Left lobe of liver (tissue), 2 donors: ENCODE results near the gene GBX2. TPM values are rescaled to one million over a fixed set of nuclear protein-coding genes. Genes with fewer than 3 reads are reported as not detected.
"Not testable (repeated sequence)": the region's sequence is repeated elsewhere in the genome, so short reads cannot be mapped to it uniquely, and the experiment has no call there.

Experiments used
- ATAC-seq: fragments of 200-7000 bp; cut with Tn5 transposase; one replicate; pipeline ENCODE4 v1.9.1; 2020; ENCODE audit warnings: mild to moderate bottlenecking, moderate library complexity
- DNase-seq: peaks from one replicate; pipeline ENCODE4 v3.0.0-alpha.2; 2020; ENCODE audit warnings: low spot score
- total RNA-seq: library from RNA; stranded (reverse); gene quantifications from one replicate; pipeline ENCODE4 v1.2.1, GENCODE V29; 2021
- donor health status: DM: no; HTN: no; CAD: no; lungs with moderate emphysema.
- donor health status: DM: no; HTN: yes; CAD: no.

GBX2 gene
- total RNA-seq, 1 donor from 2014 or later: not detected

DNA sequence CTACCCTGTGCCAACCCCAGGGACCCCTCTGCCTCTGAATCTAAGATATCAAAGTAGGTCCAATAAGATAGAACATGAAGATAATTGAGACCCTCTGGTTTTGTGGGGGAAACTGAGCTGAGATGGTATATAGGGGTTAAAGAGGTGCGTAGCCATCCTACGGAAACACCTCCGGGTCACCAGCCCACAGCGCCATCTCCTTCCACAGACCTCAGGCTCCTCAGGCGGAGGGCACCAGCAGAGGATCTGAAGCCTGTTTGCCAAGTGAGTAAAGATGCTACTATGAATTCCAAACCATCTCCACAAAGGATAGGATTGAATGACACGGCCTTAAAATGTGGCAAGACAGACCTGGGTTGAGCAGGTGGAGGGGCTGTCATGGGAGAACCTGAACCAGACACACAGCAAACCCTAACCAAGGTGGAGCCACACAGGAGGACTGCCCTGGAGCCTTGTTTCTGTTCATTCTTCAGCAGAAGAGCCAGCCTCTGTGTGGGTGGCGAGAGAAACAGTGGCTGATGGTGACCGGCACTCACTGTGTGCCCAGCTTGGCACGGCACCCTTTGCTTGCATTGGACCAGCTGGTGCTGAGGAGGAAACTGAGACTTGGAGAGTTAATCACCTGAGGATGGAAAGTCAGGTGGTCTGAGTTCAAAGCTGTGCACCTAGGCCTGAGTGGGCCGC is 10.2 kb downstream of the GBX2 start:
- ATAC-seq: no peak
- no peak for DNase-seq

DNA sequence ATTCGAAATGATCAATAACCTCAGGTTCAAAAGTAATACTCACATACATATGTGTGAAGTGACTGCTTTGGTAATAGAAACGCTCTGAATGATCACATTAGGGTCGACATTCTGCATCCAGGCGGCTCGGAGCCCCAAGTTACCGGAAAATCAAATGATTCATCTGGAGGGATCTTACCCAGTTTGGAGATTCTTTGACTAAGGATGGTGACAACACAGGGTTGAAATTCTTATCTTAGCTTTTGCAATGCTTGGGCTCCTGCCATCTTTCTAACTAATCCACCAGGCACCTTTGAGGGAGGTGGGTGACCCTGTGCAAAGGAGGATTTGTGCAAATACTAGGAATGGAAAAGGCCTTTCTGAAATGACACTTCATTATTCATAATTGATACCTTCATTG is 10.8 kb downstream of the GBX2 start:
- no peak for DNase-seq
- ATAC-seq: no peak

DNA sequence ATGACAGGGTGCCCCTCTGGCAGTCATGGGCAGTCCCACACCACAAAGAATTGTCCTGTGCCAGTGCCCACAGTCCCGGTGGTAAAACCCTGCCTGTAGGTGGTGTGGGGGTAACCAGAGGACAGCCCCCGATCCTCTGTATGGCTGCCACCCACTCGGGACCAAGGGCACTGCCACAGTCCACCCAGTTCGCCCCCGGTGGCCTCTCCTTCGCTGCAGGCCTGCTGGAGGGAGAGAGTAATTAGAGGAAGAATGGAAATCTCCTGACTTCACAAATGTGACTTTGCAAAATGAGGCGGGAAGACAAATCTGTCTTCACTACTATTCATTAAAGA is 11.4 kb downstream of the GBX2 start:
- no peak for ATAC-seq
- DNase-seq: no peak

DNA sequence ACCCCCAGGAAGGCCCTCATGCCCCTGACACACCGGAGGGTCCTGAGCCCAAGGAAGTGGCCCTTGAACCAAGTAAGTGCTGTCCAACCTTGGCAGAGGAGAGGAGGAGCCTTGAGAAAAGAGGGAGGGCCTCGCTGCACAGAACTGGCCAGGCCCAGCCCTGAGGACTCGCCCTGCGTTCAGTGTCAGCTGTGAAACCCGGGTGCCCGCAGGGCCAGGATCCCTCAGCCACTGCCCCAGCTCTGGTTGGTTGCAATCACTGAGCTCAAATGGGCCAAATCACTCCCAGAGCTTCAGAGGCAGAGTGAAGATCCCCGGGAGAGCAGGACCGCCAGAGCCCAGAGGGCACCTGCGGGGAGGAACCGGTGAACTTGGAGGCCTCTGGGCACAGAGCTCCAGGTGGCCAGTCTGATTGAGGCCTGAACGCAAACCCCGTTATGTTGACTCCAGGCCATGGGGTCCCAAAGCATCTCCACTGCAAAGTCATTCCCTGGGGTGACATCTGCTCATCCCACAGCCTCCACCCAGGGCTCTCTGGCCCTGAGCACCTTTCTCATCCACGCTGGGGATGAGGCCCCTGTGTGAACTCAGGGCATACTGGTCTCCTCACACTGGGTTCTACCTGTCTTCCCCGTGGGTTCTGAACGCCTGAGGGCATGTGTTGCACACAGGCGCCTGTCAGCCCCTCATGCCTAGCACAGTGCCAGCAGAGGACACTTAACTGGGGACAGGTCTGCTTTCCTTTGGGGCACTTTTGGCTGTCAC is 11.9 kb downstream of the GBX2 start:
- ATAC-seq (no peak), DNase-seq (no peak)

DNA sequence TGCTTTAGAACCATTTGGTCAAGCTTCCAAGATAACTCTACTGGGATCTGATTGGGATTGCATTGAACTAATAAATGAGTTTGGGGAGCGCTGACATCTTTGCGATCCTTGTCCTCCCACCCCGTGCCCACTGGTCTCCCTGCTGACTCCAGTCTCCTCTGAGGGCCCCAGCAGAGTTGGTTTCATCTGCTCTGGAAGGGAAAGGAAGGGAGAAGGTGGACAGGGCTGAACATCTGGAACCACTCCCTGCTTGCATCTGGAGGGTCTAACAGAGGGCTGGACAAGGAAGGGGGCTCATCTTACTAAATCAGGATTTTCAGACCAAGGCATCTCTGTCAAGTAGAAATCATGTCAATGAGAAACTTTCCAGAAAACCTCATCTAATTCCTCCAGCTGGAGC is 12.8 kb downstream of the GBX2 start:
- no peak for ATAC-seq
- DNase-seq: no peak

DNA sequence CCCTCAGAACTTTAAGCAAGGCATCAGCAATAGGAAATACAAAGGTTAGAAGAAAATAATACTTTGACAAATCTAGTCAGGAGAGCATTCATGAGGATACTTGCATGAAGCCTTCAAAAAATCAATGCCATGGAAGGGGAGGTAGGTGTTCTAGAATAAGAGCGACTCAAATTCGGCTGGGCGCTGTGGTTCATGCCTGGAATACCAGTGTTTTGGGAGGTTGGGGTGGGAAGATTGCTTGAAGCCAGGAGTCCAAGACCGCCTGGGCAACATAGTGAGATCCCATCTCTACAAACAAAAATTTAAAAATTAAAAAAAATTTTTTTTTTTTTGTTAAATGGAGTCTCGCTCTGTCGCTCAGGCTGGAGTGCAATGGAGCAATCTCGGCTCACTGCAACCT is 21.8 kb downstream of the GBX2 start:
- DNase-seq (no peak), ATAC-seq (no peak)

DNA sequence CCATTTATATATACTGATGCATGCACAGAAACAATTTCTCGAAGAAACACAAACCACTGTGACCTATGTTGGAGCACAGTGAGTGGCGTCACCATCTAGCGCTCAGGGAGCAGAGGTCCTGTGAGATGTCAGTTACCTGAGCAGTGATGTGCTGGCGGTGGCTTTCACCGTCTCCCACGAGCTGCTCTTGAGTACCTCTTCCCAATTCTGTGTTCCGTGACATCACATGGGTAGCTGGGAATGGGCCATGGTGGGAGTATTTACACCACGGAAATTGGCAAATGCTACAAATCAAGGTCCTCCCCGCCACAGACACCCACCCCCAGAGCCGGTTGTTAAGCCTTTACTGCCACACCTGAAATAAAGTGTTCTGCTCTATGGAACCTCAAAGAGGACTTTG is 24.4 kb downstream of the GBX2 start:
- DNase-seq (no peak), ATAC-seq (no peak)

DNA sequence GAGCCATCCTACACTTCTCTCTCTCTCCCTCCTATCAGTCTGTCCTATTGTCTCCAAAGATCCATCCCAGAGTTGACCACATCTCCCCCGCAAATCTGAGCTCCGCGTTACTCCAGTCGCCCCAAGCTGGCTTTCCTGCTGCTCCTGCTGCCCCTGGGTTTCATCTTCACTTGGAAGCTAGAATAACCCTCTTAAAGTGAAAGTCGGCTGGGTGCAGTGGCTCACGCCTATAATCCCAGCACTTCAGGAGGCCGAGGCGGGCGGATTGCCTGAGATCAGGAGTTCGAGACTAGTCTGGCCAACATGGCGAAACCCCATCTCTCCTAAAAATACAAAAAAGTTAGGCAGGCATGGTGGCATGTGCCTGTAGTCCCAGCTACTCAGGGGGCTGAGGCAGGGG is 26.6 kb downstream of the GBX2 start:
- not testable (repeated sequence) for DNase-seq, ATAC-seq

DNA sequence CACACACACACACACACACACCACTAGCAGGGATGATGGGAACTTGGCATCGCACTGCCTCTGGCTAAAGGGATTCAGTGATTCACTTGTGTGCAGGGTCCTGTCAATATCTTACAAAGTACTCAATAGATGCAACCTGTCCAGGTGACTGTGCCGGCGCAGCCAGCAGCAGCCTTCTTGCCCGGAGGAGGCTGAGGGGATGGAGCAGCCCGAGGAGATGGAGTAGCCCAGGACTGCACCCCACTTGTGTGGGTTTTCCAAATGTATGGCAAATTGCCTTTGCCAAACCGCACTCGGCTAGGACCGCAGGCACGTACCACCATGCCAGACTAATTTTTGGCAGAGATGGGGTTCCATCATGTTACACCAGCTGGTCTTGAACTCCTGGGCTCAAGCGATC is 31.1 kb downstream of the GBX2 start:
- no peak for DNase-seq
- no peak for ATAC-seq

DNA sequence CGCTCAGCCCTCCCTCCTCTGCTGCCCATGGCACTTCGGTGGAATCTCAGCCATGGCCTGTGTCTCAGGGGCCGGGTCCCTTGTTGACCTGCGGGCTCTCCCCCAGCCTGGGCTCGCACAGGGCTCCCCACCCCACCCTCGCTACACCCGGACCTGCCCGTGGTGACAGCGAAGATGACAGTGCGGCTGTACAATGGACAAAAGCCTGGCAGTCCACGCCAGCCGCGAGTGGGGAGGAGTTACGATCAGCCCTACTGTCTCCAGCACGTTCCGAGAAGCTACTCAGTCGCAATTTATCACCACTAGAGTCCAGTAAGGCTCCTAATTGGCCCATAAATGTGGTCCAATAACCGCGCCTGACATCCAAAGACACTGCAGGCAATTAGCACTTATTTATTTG is 31.6 kb downstream of the GBX2 start:
- ATAC-seq (no peak), DNase-seq (no peak)

DNA sequence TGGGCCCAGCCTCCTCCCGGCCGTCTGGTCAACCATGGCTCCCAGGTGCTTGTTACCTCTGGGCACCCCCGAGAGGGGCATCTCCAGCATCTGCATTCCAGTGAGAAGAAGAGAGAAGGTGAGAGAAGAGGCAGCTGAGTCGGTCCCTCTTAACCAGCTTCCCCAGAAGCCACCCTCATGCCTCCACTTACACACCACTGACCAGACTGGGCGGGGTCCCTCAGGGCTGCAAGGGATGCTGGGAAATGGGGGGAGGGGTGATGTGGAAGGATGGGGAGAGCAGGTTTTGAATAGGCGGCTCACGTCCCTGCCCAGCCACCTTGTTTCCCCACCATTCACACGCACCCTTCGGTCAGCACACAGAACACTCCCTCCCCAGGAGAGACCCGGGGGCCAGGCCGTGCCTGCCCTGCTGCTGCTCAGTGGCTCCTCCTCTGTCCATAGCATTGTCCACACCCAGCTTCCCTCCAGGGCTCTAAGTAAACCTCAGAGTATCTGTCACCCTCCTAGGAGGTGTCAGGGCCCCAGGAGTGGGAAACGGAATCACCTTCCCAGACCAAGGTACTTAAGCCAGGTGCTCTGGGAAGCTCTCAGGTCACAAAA is 34.7 kb downstream of the GBX2 start:
- no peak for DNase-seq
- ATAC-seq: no peak

DNA sequence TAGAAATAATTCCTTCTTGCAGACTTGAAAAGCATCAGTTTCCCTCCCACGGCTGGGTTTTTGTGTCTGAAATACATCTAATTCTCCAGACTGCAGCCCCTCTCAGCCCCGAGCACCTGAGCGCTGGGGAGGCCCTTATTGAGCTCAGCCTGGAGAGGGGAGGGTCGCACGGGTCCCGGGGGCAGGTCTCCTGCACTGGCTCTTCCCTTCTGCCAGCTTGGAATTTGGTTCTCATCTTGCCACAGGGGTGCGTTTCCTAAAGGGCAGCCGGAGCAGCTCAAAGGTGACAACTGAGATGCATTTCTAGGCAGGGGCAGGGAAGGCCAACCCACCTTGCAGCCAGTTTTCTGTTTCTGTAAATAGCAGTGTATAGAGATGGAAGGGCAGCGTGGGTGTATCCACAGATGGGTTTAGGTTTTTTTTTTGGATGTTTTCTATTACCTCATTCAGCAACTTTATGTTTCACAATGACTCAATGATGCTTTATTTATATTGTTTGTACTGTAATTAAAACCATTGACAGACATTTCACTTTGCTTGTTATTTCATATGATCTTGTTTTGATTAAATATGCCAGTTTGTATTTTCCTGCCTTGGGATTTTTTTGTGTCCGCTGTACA is 37.0 kb downstream of the GBX2 start:
- ATAC-seq (no peak), DNase-seq (no peak)

DNA sequence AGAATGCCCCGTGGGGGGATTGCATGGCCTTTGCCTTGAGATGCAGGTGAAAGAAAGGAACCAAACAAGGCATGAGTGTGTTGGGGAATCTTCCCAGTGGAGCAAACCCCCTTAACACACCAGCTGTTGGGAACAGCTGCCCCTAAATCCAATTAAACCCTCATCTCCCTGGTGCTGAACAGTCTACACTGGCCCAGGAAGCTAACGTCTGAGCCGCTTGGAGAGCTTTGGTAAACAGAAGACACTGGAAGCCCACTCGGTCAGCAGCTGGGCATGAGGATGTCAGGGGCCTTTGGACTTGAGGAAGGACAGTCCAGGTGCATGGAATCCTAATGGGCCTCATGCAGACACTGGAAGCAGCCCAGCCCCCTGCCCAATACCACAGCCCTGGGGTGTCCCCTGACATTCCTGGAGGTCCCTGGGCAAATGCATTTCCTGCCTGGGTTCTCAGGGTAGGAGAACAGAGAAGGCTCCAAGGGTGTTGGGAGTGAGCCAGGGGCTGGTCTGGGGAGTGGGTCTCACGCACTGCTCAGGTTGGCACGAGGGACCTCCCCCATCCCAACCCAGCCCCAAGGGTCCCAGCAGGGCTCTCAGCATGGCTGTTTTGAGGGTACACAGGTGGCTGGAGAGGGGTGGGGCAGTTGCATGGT is 37.7 kb downstream of the GBX2 start:
- ATAC-seq: no peak

DNA sequence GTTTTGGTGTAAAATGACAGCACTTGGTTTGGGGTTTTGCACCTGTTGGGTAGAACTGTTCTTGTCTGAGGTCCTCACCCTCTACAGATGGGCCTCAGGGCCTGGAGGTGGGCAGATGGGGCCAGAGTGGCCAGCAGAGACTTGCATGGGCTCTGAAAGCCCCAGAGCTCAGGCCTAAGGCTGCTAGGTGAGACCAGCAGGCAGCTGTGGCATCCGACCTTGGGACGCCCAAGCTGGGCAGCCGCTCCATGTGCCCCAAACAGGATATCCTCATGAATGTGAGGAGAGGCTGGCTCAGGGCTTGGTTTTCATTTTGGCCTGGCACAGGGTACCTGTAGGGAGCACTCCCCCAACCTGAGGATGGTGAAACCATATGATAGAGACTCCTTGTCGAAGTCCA is 38.3 kb downstream of the GBX2 start:
- ATAC-seq (no peak), DNase-seq (no peak)

More for the DNA sequence above, 37.7 kb downstream of the GBX2 start:
- DNase-seq: no peak

DNA sequence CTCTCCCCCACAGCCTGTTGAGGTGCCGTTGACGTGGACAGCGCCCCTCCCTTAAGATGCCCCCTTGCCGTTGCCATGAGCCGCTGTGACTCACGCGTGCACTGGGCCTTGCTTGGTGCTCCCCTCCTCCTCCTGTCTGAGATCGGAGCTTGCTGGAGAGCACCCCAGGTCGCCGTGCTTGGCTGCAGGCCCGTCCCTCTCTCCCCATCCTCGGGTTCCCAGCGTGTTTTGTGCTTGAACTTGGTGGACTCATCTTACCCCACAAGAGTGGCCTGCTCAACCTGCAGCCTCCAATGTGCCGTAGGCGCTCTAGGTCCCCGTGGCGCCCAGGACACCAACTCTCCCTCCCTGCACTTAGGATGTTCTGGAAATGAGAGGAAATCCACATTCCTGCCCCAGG is 39.9 kb downstream of the GBX2 start:
- ATAC-seq: no peak
- no peak for DNase-seq

DNA sequence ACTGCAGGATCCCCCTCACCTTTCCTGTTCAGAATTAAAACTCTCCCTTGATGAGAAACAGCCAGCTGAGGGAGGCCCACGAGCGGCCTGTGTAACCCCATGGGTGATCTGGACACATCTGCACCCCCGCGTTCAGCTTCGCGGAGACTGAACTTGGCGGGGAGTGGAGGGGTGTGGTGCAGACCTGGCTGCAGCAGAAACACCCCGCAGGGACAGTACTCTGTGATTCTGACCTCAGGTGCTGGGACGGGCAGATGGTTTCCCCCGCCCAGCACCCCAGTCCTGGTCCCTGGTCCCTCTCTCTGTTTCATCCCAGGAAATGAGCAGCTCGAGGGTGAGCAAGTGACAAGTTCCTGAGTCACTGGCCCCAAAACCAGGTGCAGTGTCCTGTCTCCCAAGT is 41.2 kb downstream of the GBX2 start:
- no peak for DNase-seq
- no peak for ATAC-seq

DNA sequence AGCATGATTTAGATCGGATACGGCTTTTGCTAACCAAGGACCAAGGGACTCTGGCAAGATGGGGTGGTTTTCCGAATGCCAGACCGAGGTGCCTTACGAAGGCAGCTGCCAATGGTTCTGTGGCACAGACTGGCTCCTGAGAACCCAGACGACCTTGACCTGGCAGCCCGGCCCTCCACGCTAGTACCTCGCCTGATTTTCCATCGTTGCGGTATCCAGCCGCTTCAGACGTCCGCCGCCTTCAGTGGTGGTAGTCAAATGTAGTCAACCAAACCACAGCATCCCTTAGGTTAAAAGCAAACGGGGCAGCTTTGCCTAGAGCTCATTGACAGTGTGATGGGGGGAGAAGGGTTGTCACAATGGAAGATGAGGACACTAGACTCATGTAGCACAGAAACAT is 42.6 kb downstream of the GBX2 start:
- ATAC-seq: no peak
- DNase-seq: no peak

DNA sequence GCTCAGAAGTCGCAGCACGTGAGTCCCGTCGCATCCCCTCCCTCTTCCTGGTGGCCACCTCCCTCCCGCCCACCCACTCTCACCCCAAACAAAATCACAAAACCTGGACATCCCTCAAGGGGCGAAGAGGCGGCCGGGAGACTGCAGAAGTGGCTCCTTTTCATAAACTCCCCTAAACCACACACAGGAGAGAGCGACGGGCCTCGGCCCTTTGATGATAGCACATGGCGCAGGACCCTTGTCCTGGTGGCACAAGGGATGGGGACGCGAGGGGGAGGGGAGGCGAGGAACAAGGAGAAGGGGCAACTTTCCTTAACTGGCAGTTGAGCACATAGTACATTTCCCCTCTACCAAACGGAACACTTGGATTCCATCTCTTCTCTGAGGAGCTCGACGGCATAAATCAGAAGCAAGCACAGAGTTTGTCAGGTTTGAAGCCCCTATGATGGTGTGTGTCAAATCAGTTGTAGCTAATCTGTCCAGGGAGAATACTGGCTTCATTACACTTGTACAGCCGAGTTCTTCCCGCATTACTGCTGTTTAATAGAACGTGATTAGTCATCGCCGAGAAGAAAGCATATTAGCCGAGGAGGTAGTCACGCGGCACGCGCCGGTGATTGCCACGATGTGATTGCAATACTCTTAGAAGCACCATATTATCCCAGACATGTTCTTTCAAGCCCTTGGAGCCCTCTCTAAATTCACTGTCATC is 43.8 kb downstream of the GBX2 start:
- DNase-seq (no peak), ATAC-seq (no peak)

DNA sequence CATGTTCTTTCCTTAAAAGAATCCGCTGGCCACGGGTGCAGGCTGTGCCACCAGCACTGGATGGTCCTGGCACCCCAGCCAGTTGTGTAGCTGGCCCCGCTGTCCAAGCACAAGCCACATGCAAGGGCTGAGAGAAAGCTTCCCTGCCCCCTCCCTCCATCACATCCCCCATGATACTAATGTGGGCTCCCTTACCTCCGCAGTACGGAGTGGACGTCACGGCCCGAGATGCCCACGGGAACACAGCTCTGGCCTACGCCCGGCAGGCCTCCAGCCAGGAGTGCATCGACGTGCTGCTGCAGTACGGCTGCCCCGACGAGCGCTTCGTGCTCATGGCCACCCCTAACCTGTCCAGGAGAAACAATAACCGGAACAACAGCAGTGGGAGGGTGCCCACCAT is 44.5 kb downstream of the GBX2 start:
- ATAC-seq (no peak), DNase-seq (no peak)

DNA sequence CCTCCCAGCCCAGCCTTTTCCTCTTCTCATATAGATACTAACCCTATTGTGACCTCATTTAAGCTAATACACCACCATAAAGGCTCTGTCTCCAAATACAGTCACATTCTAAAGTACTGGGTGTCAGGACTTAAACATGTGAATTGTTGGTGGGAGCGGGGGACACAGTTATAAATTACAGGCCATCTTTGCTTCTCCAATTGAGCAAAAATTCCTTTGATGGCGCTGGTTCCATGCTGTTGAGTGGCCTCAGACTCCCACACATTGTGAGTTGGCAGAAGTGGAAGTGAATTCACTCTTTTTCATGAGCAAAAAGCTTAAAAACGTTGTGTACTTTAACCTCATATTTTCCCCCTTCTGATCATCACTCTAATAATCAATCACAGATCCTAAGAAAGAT is 46.0 kb downstream of the GBX2 start:
- ATAC-seq: no peak
- DNase-seq: no peak

DNA sequence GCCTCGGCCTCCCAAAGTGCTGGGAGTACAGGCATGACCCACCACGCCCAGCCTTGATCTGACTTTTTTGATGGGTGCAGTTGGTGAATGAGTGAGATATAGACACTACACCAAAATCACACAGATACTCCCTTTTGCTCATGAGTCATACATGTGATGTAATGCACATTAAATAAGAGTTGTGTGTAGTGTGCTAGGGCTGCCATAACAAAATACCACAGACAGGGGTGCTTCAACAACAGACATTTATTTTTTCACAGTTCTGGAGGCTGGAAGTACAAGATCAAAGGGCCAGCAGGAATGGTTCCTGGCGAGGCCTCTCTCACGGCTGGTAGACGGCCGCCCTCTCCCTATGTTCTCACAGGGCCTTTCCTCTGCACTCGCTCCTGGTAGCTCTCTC is 46.6 kb downstream of the GBX2 start:
- ATAC-seq (no peak), DNase-seq (no peak)
